ENCODE measurements around the gene TMEM169. TPM values are rescaled to one million over a fixed set of nuclear protein-coding genes. Genes with fewer than 3 reads are reported as not detected.

Gene TMEM169
- total and polyA plus RNA-seq, 2 of the 13 experiments (the other 11 are each of a cell fraction or from before 2014, with no cell fraction given): 1.5 to 4.5 TPM

DNA sequence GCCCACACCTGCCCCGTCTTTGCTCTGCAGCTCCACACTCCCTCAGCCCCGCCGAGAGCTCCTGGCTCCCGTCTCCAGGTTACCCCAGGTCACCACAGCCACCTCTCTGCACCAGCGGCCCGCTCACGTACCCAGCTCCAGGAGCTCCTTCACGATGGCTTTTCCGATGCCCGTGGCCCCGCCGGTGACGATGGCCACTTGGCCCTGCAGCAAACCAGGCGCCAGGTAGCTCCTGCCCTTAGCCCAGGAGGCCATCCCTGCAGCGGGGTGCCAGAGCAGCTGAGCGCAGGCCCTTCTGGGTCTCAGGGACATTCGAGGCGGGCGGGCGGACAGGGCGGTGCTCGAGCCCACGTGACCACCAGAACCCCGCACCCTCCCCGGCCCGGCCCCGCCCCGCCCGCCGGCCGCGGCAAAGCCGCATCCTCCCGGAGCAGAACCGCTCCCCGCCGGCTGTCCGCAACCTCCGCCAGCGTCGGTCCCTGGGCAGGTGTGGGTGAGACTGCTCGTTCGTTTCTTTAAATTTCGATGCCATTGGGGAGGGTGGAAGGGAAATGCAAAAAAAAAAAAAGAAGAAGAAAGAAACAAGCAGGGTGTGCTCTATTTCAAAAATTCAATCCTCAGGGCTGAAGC, at the start of gene TMEM169, which contains the start of gene PECR (continued):
- TF ChIP-seq, protein P1, sequence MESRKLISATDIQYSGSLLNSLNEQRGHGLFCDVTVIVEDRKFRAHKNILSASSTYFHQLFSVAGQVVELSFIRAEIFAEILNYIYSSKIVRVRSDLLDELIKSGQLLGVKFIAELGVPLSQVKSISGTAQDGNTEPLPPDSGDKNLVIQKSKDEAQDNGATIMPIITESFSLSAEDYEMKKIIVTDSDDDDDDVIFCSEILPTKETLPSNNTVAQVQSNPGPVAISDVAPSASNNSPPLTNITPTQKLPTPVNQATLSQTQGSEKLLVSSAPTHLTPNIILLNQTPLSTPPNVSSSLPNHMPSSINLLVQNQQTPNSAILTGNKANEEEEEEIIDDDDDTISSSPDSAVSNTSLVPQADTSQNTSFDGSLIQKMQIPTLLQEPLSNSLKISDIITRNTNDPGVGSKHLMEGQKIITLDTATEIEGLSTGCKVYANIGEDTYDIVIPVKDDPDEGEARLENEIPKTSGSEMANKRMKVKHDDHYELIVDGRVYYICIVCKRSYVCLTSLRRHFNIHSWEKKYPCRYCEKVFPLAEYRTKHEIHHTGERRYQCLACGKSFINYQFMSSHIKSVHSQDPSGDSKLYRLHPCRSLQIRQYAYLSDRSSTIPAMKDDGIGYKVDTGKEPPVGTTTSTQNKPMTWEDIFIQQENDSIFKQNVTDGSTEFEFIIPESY (CRISPR knock-in tag; IDR thresholded peaks at IDR 0.05): no peak
- TF ChIP-seq SMAD1 (CRISPR knock-in tag; IDR thresholded peaks at IDR 0.05; ENCODE audit: borderline replicate concordance, low read depth) (peak; percentile 100), KLF11 (CRISPR knock-in tag; IDR thresholded peaks at IDR 0.05) (peak; percentile 56; the same call in 1 of the 2 replicates), POGZ (CRISPR knock-in tag; IDR thresholded peaks at IDR 0.05) (peak; percentile 93), MATR3 (CRISPR knock-in tag; IDR thresholded peaks at IDR 0.05) (no peak), ZNF75D (CRISPR knock-in tag; IDR thresholded peaks at IDR 0.05; ENCODE audit: borderline replicate concordance) (no peak), GPN1 (CRISPR knock-in tag; IDR thresholded peaks at IDR 0.05; ENCODE audit: borderline replicate concordance) (no peak; the same call in 1 of the 2 replicates), TARDBP (CRISPR knock-in tag; IDR thresholded peaks at IDR 0.05) (peak; percentile 82; the same call in 1 of the 2 replicates), HOXA3 (CRISPR knock-in tag; IDR thresholded peaks at IDR 0.05) (peak; percentile 85), DDIT3 (CRISPR knock-in tag; IDR thresholded peaks at IDR 0.05) (no peak), TBX3 (IDR thresholded peaks at IDR 0.05; ENCODE audit: borderline replicate concordance) (no peak), MTA3 (CRISPR knock-in tag; IDR thresholded peaks at IDR 0.05) (no peak), KDM3A (CRISPR knock-in tag; IDR thresholded peaks at IDR 0.05; ENCODE audit: low read depth) (peak; percentile 58), ZNF761 (CRISPR knock-in tag; conservative IDR thresholded peaks at IDR 0.05) (peak; percentile 64), ZNF432 (CRISPR knock-in tag; IDR thresholded peaks at IDR 0.05; ENCODE audit: borderline replicate concordance) (0 out of 2 replicates have a peak, but pooled peaks have one; percentile 79), ZKSCAN1 (IDR thresholded peaks at IDR 0.05; ENCODE audit: low read length) (no peak), ATAD3A (CRISPR knock-in tag; IDR thresholded peaks at IDR 0.05) (no peak), TCF7 (IDR thresholded peaks at IDR 0.05; ENCODE audit: low read depth) (no peak; the same call in 1 of the 2 replicates), ATF4 (CRISPR knock-in tag; IDR thresholded peaks at IDR 0.05) (peak in 1 of 2 experiments; percentile 59; a peak in 1 of 4 replicates)
- TF ChIP-seq, protein P2, sequence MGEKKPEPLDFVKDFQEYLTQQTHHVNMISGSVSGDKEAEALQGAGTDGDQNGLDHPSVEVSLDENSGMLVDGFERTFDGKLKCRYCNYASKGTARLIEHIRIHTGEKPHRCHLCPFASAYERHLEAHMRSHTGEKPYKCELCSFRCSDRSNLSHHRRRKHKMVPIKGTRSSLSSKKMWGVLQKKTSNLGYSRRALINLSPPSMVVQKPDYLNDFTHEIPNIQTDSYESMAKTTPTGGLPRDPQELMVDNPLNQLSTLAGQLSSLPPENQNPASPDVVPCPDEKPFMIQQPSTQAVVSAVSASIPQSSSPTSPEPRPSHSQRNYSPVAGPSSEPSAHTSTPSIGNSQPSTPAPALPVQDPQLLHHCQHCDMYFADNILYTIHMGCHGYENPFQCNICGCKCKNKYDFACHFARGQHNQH (CRISPR knock-in tag; IDR thresholded peaks at IDR 0.05): peak; percentile 92
- TF ChIP-seq, protein P3, sequence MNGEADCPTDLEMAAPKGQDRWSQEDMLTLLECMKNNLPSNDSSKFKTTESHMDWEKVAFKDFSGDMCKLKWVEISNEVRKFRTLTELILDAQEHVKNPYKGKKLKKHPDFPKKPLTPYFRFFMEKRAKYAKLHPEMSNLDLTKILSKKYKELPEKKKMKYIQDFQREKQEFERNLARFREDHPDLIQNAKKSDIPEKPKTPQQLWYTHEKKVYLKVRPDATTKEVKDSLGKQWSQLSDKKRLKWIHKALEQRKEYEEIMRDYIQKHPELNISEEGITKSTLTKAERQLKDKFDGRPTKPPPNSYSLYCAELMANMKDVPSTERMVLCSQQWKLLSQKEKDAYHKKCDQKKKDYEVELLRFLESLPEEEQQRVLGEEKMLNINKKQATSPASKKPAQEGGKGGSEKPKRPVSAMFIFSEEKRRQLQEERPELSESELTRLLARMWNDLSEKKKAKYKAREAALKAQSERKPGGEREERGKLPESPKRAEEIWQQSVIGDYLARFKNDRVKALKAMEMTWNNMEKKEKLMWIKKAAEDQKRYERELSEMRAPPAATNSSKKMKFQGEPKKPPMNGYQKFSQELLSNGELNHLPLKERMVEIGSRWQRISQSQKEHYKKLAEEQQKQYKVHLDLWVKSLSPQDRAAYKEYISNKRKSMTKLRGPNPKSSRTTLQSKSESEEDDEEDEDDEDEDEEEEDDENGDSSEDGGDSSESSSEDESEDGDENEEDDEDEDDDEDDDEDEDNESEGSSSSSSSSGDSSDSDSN (CRISPR knock-in tag; IDR thresholded peaks at IDR 0.05): peak; percentile 97
- TF ChIP-seq, protein P4, sequence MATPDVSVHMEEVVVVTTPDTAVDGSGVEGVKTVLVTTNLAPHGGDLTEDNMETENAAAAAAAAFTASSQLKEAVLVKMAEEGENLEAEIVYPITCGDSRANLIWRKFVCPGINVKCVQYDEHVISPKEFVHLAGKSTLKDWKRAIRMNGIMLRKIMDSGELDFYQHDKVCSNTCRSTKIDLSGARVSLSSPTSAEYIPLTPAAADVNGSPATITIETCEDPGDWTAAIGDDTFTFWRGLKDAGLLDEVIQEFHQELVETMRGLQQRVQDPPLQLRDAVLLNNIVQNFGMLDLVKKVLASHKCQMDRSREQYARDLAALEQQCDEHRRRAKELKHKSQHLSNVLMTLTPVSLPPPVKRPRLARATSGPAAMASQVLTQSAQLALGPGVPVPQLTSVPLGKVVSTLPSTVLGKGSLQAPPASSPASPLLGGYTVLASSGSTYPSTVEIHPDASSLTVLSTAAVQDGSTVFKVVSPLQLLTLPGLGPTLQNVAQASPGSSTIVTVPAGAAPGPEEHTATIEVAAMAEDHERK (CRISPR knock-in tag; IDR thresholded peaks at IDR 0.05; ENCODE audit: low read depth): no peak
